ENCODE data around the gene TFF2. TPM values are rescaled to one million over a fixed set of nuclear protein-coding genes. Genes with fewer than 3 reads are reported as not detected.

The TFF2 gene
- total RNA-seq, 2 experiments from 2014 or later, result not detected

GRCh38 chr21:42364304-42364865 lies 13.6 kb upstream of the TFF2 start:
- H3K27ac Mint-ChIP-seq, result no peak overlapping the region
- TF ChIP-seq CTCF (IDR thresholded peaks at IDR 0.05), result no peak
- no peak overlapping the region for H3K27ac ChIP-seq (ENCODE audit: low read depth in 1 of 2, low read length in 2 of 2)
- CTCF ChIA-PET, result no interaction called here
- H3K27me3 Mint-ChIP-seq, result no peaks in the 10 kb centered on the region
- ATAC-seq (ENCODE audit: poor library complexity), result no peak
- H3K4me1 ChIP-seq (ENCODE audit: insufficient read depth, low read length), result peaks cover 6% of the 10 kb centered on the region
- no peaks in the 10 kb centered on the region for H3K36me3 ChIP-seq (ENCODE audit: insufficient read depth, low read length)
- no peaks in the 10 kb centered on the region for H3K36me3 Mint-ChIP-seq (ENCODE audit: low read depth)
- DNase-seq, result no peak
- H3K4me3 ChIP-seq (ENCODE audit: low read length), result no peak overlapping the region
- no peaks in the 10 kb centered on the region for H3K4me1 Mint-ChIP-seq (ENCODE audit: low read depth)
- H3K9me3 Mint-ChIP-seq, result no peaks in the 10 kb centered on the region
- intact Hi-C loops (cut with DNase I, micrococcal nuclease), result no loop called here
- no peaks in the 10 kb centered on the region for H3K27me3 ChIP-seq (ENCODE audit: control insufficient read depth in 1 of 2, insufficient read depth in 2 of 2, low read length in 2 of 2)
- POLR2A ChIA-PET, result no interaction called here
- peaks cover 0 to 10% of the 10 kb centered on the region in 2 experiments for H3K9me3 ChIP-seq (ENCODE audit: control insufficient read depth in 1 of 2, insufficient read depth in 1 of 2, low read length in 2 of 2)
- H3K4me3 Mint-ChIP-seq, result no peak overlapping the region

GRCh38 chr21:42363312-42363711 lies 12.5 kb upstream of the TFF2 start:
- no peak for ATAC-seq (ENCODE audit: poor library complexity)
- ChIA-PET CTCF (no interaction called here), POLR2A (no interaction called here)
- Mint-ChIP-seq H3K4me1 (ENCODE audit: low read depth) (no peaks in the 10 kb centered on the region), H3K4me3 (no peak overlapping the region), H3K27ac (no peak overlapping the region), H3K36me3 (ENCODE audit: low read depth) (no peaks in the 10 kb centered on the region), H3K9me3 (no peaks in the 10 kb centered on the region), H3K27me3 (no peaks in the 10 kb centered on the region)
- Histone ChIP-seq H3K36me3 (ENCODE audit: insufficient read depth, low read length) (no peaks in the 10 kb centered on the region), H3K4me1 (ENCODE audit: insufficient read depth, low read length) (peaks cover 6% of the 10 kb centered on the region), H3K27me3 (ENCODE audit: control insufficient read depth in 1 of 2, insufficient read depth in 2 of 2, low read length in 2 of 2) (no peaks in the 10 kb centered on the region), H3K27ac (ENCODE audit: low read depth in 1 of 2, low read length in 2 of 2) (no peak overlapping the region), H3K9me3 (ENCODE audit: control insufficient read depth in 1 of 2, insufficient read depth in 1 of 2, low read length in 2 of 2) (peaks cover 0 to 10% of the 10 kb centered on the region in 2 experiments), H3K4me3 (ENCODE audit: low read length) (no peak overlapping the region)
- intact Hi-C loops (cut with DNase I, micrococcal nuclease), result loop anchor here in 1 of 2 experiments (2.0 kb wide), 1 partner anchor 25 kb away; no protein-coding TSS in a partner anchor
- TF ChIP-seq CTCF (IDR thresholded peaks at IDR 0.05), result no peak
- no peak for DNase-seq

GRCh38 chr21:42362700-42363099 lies 11.9 kb upstream of the TFF2 start:
- Histone ChIP-seq H3K4me1 (ENCODE audit: insufficient read depth, low read length) (peaks cover 6% of the 10 kb centered on the region), H3K27me3 (ENCODE audit: control insufficient read depth in 1 of 2, insufficient read depth in 2 of 2, low read length in 2 of 2) (no peaks in the 10 kb centered on the region), H3K9me3 (ENCODE audit: control insufficient read depth in 1 of 2, insufficient read depth in 1 of 2, low read length in 2 of 2) (peaks cover 0 to 10% of the 10 kb centered on the region in 2 experiments), H3K36me3 (ENCODE audit: insufficient read depth, low read length) (no peaks in the 10 kb centered on the region), H3K4me3 (ENCODE audit: low read length) (no peak overlapping the region), H3K27ac (ENCODE audit: low read depth in 1 of 2, low read length in 2 of 2) (no peak overlapping the region)
- POLR2A ChIA-PET, result no interaction called here
- Mint-ChIP-seq H3K9me3 (no peaks in the 10 kb centered on the region), H3K4me3 (no peak overlapping the region), H3K27me3 (no peaks in the 10 kb centered on the region), H3K4me1 (ENCODE audit: low read depth) (no peaks in the 10 kb centered on the region), H3K36me3 (ENCODE audit: low read depth) (no peaks in the 10 kb centered on the region), H3K27ac (no peak overlapping the region)
- intact Hi-C loops (cut with DNase I, micrococcal nuclease), result loop anchor here in 1 of 2 experiments (2.0 kb wide), 1 partner anchor 26 kb away; no protein-coding TSS in a partner anchor
- CTCF ChIA-PET, result interaction anchor here (0.7 to 1.3 kb wide), 2 partner anchors 87 to 290 kb away, joined by 3 to 5 read pairs; no protein-coding TSS in a partner anchor
- no peak for DNase-seq
- TF ChIP-seq CTCF (IDR thresholded peaks at IDR 0.05), result no peak
- no peak for ATAC-seq (ENCODE audit: poor library complexity)

All from CD4-positive, alpha-beta T cell (primary cell).